ENCODE results near the gene OTUB2.

The OTUB2 gene

GRCh38 chr14:94052199-94052598, 26.1 kb downstream of the OTUB2 start:
- TF ChIP-seq, protein P1, sequence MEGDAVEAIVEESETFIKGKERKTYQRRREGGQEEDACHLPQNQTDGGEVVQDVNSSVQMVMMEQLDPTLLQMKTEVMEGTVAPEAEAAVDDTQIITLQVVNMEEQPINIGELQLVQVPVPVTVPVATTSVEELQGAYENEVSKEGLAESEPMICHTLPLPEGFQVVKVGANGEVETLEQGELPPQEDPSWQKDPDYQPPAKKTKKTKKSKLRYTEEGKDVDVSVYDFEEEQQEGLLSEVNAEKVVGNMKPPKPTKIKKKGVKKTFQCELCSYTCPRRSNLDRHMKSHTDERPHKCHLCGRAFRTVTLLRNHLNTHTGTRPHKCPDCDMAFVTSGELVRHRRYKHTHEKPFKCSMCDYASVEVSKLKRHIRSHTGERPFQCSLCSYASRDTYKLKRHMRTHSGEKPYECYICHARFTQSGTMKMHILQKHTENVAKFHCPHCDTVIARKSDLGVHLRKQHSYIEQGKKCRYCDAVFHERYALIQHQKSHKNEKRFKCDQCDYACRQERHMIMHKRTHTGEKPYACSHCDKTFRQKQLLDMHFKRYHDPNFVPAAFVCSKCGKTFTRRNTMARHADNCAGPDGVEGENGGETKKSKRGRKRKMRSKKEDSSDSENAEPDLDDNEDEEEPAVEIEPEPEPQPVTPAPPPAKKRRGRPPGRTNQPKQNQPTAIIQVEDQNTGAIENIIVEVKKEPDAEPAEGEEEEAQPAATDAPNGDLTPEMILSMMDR (IDR thresholded peaks at IDR 0.05; ENCODE audit: control insufficient read depth, insufficient read depth, low read depth, low read length, missing control alignments): no peak
- DNase-seq (ENCODE audit: low read depth): no peak
- H3K4me3 ChIP-seq (ENCODE audit: control insufficient read depth, low read depth, low read length): no peak overlapping the region

DNA sequence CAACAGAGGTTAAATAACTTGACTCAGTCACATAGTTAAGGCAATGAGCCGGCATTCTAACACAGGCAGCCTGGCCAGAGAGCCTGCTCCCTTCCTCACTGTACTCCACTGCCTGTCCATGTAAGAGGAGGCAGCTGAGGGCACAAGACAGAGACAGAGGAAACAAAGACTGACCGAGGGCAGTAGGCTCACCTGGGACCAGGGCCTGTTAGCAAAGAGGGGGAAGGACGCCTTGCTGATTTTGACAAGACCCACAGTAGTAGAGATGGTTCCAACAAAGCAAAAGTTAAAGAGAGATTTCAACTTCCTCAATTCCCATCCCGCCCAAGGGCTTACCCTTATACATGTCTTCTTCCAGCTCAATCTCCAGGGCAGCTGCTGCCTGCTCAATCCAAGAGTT, 26.5 kb downstream of the OTUB2 start:
- H3K4me3 ChIP-seq (ENCODE audit: control insufficient read depth, low read depth, low read length): no peak overlapping the region
- TF ChIP-seq, protein P1 (IDR thresholded peaks at IDR 0.05; ENCODE audit: control insufficient read depth, insufficient read depth, low read depth, low read length, missing control alignments): no peak
- DNase-seq (ENCODE audit: low read depth): no peak

GRCh38 chr14:94054401-94054800, 28.3 kb downstream of the OTUB2 start:
- no peak for DNase-seq (ENCODE audit: low read depth)
- H3K4me3 ChIP-seq (ENCODE audit: control insufficient read depth, low read depth, low read length): no peak overlapping the region
- TF ChIP-seq, protein P1 (IDR thresholded peaks at IDR 0.05; ENCODE audit: control insufficient read depth, insufficient read depth, low read depth, low read length, missing control alignments): no peak

DNA sequence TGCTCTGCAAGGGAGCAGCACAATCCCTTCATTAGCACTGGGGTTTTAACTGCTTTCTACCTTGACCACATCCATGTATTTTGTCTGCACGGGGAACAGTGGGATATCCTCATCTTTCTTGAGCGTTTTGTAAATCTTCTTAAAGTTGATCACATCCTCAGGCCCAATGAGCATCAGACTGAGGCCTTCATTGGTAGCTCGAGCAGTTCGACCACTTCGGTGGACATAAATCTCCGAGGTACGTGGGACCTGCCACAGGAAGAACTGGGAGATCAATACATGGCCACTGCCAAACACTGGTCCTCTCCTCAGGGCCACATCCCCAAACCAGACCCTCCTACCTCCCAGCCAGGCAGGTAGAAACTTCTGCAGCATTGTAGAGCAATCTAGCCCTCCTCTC, 28.8 kb downstream of the OTUB2 start:
- DNase-seq (ENCODE audit: low read depth): no peak
- no peak overlapping the region for H3K4me3 ChIP-seq (ENCODE audit: control insufficient read depth, low read depth, low read length)
- TF ChIP-seq, protein P1 (IDR thresholded peaks at IDR 0.05; ENCODE audit: control insufficient read depth, insufficient read depth, low read depth, low read length, missing control alignments): no peak

- TF ChIP-seq, protein P1 (IDR thresholded peaks at IDR 0.05; ENCODE audit: control insufficient read depth, insufficient read depth, low read depth, low read length, missing control alignments): no peak
- no peak overlapping the region for H3K4me3 ChIP-seq (ENCODE audit: control insufficient read depth, low read depth, low read length)
- no peak for DNase-seq (ENCODE audit: low read depth)
These were observed 30.6 kb downstream of the OTUB2 start for GRCh38 chr14:94056579-94057308.

DNA sequence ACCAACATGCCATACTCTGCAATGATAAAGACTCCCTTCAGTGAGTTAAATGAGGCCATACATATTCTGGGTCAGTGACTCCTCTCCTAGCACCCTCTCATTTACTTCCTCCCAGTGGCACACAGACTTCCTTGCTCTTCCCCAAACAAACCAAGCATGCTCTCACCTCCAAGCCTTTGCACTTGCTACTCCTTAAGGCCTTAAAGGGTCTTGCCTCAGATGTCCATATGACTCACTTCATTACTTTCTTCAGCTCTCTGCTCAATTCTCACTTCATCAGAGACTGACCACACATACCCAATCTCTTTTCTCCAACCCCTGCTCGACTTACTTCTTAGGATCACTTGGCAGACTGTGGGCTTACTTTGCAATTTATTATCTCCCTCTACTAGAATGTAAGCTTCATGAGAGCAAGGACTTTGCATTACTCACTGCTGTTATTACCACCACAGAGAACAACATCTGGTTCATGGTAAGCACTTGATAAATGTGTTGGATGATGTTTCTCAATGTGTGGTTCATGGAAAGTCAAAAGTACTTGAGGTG, 32.1 kb downstream of the OTUB2 start:
- no peak for DNase-seq (ENCODE audit: low read depth)
- no peak overlapping the region for H3K4me3 ChIP-seq (ENCODE audit: control insufficient read depth, low read depth, low read length)
- TF ChIP-seq, protein P1 (IDR thresholded peaks at IDR 0.05; ENCODE audit: control insufficient read depth, insufficient read depth, low read depth, low read length, missing control alignments): no peak

Measured in AG09309 (cell line).